Head of caudate nucleus (tissue), 42 donors: Measurements from ENCODE around the gene SRGAP3.

Experiments
- DNase-seq, 42 donors: peaks; one replicate each; pipeline versions ENCODE4 v3.0.0 to v3.0.0-alpha.2; 2020 to 2021; ENCODE audit warnings: mixed read lengths in 7 of 42
- intact Hi-C: fragments of 100-400 bp; cut with DNase I; formaldehyde crosslinking; loops from one replicate; pipeline ENCODE4 v1.15.0; 2022

Gene SRGAP3

DNA sequence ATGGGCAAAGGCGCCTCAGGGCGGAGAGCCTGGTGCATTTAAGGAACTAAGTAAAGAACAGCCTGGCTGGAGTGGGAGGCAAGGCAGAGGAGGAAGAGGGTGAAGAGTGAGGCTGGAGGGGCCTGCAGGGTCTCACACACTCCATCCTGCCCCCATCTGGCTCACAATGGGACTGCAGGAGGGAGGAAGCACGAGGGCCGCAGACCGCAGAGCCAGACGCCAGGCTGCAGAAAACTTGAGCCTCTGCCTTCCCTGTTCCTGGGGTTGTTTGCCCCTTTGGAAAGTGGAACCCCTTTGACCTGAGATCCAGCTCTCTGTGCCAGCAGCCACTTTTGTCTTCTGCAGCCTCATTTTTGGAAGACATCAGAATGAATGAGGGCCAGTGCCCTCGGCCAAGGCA lies 138.0 kb downstream of the SRGAP3 start:
- intact Hi-C loops: no loop called here

DNA sequence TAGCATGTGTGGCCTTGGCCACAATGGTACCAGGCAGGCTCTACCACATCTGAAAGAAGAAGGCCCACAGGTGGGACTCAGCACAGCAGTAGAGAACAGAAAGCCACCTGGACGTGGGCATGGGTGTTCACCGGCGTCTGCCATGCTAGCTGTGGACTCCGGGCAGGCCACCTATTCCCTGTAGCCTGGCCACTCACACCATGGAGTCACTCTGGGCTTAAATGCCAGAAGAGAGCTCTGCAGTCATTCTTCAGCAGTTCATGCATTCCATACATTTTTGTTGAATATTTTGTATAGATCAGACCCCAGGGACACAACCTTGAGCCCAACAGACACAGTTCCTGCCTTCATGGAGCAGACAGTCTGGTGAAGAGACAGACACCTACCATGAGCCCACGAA lies 138.6 kb downstream of the SRGAP3 start:
- no peak for DNase-seq

More for the DNA sequence above, 138.0 kb downstream of the SRGAP3 start:
- DNase-seq: peak in 8 of 42 donors; percentile 11 to 55 (median 34)

DNA sequence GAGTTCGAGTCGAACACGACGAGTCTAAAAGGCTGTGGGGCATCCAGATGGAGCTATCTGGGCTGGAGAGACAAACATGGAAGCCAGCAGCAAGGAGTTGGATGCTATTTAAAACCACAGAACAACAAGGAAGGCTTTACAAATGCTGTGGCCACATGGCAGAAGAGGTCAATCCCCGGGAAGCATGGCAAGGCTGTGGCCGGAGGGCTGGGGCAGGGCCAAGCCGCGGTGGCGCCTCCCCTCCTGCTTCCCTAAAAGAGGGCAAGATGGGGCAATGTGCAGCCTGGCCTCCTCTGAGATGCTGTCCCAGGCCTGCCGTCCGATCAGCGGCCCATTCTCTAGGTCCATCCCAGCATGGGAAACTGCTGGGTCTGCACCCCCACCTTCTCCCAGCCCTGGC lies 139.1 kb downstream of the SRGAP3 start:
- intact Hi-C loops: no loop called here

More for the DNA sequence above, 138.6 kb downstream of the SRGAP3 start:
- intact Hi-C loops: no loop called here

DNA sequence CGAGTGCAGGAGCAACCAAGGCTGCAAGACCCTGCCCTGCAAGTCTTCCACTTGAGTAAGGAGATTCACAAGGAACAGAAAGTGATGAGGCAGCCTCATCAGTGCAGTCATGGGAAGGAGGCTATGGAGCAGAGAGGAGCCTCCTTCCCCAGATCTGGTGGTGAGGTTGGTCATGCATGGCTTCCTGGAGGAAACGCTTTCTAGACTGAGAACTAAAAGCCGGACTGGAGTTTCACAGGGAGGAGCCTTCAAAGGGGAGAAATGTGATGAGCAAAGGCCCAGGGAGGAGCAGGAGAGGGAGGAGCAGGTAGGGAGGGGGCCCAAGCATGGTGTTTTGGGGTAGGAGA lies 139.9 kb downstream of the SRGAP3 start:
- intact Hi-C loops: no loop called here
- no peak for DNase-seq

More for the DNA sequence above, 139.1 kb downstream of the SRGAP3 start:
- DNase-seq: peak in 1 of 42 donors; percentile 23

DNA sequence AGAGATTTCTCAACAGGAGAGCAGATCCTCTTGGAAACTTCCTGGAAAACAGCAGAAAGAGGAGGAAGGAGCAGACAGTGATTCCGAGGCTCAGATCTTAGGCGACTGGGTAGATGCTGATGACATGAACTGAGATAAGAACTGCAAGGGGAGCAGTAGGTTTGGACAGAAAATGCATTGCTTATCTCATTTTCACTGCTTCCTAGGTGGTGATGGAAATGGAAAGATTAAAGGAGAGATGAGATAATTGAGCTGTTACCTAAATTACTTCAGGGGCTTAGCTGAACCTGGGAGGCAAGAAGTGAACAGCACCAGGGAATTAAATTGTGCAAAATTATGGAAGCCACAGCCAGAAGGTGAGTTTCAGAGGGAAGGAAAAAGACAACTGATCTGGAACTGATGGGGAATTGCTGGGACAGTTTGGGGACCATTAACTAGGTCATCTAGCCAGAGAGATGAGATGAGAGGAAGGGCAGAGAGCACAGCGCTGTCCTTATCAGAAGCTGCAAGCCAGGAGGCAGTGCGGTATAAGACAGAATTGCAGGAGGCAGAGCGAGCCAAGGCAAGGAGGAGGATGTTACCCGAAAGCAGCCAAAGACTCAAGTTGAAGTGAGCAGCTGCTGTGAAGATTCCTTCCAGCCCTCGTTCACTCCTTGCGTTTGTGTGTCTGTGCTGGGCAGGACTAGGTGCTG lies 140.4 kb downstream of the SRGAP3 start:
- intact Hi-C loops: no loop called here
- DNase-seq: peak in 1 of 42 donors; percentile 15

DNA sequence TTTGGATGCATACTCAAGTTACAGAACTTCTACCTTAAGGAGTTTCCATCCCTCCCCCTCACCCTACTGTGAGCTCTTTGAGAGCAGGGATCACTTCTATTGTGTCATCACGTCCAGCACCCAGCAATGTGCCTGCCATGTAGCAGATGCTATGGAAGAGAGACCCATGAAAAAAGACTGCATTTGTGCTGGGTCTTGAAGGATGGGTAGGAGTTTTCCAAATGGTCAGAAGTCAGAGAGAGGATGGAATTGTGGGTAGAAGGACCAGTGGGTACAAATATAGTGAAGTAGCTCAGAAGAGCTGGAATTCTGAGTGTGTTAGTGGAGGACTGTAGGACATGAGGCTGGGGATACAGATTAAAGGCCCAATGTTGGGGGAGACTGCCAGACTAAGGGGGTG lies 141.7 kb downstream of the SRGAP3 start:
- intact Hi-C loops: no loop called here
- DNase-seq: no peak

DNA sequence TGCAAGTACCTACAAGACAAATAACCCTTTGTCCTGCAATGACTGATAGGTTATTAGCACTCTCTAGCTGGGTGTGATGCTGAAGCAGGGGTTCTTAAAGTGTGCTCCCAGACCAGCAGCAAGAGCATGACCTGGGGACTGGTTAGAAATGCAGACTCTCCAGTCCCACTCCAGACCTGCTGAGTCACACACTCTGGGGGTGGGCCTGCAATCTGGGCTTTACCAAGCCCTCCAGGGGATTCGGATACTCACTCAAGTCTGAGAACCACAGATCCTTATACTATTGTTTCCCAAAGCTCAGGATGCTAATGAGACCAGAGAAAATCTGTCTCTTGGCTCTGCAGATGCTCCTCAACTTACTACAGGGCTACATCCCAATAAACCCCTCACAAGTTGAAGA lies 144.0 kb downstream of the SRGAP3 start:
- no peak for DNase-seq

DNA sequence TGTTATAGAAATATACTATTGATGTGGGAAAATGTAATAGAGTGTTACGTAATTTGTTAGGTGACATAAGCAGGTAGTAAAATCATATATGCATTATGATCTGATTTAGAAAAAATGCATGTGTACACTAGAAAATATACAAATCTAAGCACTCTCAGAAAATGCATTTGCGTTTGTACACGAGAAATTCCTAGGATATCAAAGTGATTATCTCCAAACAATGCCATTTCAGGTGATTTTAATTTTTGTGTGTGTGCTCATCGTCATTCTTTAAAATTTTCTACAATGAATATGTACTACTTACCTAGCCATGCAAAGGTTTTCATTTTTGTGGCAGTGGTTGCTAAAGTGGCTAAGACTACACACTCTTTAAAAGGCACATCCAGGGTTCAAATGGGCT lies 145.3 kb downstream of the SRGAP3 start:
- intact Hi-C loops: no loop called here
- DNase-seq: no peak

More for the DNA sequence above, 144.0 kb downstream of the SRGAP3 start:
- intact Hi-C loops: no loop called here

DNA sequence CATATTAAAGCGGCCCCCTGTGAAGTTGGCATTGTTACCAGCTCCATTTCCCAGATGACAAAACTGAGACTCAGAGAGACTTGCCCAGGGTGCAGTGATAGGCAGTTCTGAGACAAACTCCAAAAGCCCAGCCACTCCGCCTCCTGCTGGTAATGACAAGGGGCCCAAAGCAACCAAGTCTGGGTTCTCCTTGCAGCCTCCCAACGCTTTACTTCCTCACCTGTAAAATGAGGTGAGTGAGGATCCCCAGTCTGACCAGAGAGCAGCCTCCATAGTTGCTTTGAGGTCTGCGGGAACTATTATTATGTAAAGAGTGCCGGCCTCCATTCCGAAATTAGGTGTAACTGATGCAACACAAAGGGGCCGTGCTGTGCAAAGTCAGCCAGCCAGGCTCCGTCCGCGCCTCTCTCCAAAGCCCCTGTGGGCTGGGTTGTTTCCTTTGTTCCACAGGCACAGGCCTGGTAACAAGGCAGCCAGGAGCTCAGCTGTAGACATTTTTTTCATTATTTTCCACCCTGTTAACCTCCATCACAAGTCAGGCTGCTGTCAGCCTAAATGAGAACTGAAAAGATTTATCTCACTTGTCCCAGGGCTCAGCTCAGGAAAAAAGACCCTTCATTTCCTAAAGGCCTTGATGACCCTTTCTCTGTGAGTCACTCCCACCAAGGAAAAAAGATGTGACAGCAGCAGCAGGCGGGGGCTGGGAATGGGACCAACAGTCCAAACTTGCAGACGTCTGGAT lies 147.0 kb downstream of the SRGAP3 start:
- intact Hi-C loops: no loop called here
- DNase-seq: no peak

DNA sequence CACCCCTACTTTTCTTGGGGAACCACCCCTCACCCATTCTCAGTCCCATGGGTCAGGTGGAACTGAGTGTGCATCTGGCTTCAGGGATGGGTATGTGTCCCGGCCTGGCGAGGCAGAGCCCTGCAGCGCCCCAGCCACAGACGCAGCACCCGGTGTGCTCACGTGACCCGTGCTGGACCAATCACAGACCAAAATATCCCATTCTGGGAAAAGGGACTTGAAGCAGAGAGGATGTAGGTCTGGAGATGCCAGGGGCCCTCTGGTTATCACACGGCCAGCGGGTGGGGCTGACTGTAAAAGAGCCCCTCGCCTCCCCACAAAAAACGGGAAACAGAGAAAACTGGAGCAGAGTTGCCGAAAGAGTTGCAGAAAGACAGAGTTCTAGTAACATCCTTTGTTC lies 148.2 kb downstream of the SRGAP3 start:
- DNase-seq: peak in 33 of 42 donors; percentile 26 to 86 (median 52)
- intact Hi-C loops: no loop called here

DNA sequence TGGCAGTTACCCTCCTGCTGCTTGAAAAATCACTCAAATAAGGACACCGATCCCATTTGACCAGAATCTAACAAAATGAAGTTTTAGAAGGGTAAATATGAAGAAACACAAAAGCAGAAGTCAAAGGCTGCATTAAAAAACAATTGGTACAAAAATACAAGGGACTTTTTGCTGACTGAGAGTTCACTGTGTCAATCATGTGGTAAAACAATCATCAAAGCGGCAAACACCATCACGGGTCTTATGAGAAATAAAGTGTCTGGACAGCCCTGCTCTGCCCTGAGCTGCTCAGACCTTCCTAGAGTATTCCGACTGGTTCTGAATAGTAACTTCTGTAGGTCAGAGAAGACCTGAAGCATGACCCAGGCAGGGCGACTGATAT lies 148.9 kb downstream of the SRGAP3 start:
- intact Hi-C loops: no loop called here
- no peak for DNase-seq

DNA sequence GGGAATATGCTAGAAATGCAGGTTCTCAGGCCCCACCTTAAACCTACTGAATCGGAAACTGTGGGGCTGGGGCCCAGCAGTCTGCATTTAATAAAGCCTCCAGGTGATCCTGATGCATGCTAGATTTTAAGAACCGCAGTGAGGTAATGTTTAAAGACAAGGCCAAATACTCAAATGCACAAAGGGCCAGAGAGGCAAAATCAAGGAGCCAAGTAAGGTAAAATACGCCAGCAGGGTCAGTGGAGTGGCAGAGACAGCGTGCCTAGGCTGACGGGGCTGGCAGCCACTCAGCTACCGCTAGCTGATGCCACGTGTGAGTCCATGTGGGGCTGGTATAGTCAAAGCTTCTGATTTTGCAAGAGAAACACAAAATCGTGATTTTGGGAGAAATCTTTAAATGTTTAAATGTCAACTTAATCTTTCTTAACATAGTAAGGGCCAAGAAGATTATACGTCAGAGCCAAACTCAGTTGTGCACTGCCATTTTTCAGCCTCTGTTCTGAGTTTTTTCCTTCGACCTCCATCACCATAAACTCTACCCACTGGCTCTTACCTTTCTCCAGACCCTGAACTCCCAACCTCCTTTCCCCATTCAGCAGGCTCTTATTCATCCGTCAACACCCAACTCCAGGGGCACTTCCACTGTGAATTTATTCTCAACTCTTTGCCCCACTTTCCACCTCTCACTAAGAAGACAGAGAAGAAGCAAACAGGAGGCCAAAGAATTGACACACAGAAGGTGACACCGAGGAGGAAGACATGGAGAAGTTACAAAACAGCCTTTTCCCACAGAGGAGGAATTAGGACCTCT lies 149.5 kb downstream of the SRGAP3 start:
- intact Hi-C loops: no loop called here
- DNase-seq: peak in 2 of 42 donors; percentile 30 to 41

DNA sequence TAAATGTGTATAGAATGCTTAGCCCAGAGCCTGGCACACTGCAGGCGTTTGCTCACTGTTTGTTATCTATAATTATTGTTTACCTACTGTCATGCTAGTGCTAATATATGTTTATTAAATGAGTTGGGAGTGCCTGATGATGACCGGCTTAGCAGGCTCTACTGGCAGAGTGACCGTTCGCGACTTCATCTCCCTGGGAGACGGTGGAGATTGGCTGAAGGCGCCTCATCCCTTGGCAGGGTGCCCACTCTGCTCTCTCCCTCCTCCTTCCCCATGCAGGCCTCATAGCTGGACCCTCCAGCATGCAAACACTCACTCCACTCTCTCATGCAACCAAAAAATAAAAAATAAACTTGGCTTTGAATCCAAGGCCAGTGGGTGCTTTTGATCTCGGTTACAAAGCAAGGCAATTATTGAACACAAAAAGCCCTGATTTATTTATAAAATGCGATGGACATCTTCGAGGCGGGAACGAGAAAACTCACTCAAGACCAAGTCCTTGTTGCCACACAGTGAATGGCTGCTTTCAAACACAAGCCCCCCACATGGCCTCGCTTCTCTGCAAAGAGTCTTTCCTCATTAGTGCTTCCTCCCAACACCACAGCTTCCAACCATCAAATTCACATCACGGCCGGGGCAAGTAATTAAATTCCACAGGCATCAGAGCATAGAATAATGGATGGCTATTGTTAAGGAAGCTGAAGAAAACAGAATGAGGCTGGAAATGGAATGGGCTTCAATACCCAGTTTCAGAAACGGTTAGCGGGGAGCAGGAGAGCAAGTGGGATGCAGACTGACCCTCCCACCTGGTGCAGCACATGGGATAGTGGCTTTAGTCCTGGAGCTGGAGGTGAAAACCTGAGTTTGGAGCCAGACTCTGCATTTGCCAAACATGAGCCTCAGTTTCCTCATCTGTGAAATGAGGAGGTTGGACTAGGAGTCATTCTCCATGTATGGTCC lies 150.4 kb downstream of the SRGAP3 start:
- intact Hi-C loops: no loop called here
- peak; percentile 39 to 89 (median 72) for DNase-seq

DNA sequence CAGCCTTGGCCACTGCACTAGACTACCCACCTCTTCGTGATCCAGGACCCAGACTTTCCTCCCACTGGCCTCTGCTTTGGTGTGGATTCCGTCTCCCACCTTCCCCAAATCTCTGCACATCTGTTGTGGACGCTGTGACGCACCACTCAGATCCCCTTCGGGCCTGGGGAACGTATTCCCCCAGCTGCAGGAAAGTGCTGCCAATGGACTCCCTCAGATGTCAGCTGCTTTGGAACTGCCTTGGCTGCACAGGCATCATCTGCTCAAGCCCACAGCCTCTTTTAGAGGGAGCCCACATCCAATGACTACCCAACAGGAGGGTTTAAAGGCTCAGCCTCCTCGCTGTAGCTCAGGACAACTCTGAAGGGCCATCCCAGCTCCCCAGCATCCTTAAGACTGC lies 152.0 kb downstream of the SRGAP3 start:
- intact Hi-C loops: no loop called here
- peak in 4 of 42 donors; percentile 12 to 52 (median 36) for DNase-seq

DNA sequence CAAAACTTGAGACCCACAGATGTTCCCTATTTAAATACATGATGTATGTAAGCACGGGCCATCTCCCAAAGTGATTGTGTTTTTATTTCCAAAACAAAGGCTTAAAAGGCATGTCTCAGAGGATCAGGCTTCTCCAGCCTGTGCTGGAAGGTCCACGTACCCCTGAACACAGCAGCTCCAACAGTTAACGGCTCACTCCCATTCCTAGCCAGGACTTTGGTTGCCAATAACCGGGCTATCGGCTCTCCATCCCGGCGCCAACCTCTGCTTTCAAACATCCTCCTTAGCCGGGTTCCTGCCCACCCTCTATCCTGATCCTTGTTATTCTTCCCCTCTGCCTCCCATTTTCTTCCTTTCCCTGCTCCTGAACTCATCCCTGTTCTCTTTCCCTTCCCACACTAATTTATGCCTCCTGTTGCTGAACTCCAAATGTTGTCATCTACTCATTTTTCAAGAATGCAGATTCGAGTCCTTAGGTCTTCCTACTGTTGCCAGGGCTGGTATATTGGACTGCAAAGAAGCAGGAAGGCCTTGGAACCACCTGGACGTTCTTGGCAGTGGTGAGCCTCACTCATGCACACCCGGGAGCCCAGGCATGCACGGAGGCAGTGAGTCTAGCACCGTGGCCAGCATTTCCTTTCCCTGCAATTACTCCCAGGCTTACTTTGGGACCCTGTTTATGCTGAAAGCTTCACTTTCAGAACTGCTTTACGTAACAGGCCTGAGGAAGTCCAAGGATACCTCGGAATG lies 157.8 kb downstream of the SRGAP3 start:
- intact Hi-C loops: no loop called here
- no peak for DNase-seq

DNA sequence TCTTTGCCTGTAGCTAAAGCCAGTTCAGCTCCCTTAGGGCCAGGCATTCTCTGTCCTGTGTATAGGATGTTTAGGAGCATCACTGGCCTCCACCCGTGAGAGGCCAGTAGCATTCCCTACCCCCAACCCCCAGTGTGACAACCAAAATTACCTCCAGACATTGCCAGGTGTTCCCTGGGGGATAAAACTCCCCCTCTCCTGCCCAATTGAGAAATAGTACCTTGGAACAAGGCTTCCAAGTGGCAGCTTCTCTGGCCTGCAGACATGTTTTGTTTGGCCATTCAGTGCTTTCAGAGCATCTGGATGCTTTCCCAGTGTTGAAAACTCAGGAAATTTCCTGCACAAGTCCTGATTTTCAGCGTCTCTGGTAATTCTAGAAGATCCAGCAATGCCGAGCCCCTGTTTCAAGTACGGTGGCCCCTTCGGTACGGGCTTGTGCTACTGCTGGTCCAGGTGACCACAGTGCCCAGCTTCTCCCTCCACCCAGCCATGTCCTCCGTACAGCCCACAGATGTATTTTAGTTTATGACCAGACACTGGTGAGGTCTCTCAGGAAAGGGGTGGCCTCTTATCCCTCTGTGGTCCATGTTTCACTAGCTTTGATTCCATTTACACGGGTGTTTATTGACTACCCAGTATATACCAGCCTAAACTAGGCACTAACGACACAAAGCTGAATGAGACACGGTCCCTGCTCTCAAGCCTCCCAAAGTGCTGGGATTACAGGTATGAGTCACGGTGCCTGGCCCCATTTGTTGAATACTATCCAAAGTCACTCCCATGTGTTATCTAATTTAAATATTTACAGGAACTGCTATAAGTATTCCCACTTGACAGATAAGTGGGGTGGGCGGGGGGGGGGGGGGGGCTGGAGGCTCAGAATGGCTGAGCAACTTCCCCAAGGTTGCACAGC lies 160.7 kb downstream of the SRGAP3 start:
- DNase-seq: peak in 4 of 42 donors; percentile 18 to 48 (median 34)
- intact Hi-C loops: no loop called here

DNA sequence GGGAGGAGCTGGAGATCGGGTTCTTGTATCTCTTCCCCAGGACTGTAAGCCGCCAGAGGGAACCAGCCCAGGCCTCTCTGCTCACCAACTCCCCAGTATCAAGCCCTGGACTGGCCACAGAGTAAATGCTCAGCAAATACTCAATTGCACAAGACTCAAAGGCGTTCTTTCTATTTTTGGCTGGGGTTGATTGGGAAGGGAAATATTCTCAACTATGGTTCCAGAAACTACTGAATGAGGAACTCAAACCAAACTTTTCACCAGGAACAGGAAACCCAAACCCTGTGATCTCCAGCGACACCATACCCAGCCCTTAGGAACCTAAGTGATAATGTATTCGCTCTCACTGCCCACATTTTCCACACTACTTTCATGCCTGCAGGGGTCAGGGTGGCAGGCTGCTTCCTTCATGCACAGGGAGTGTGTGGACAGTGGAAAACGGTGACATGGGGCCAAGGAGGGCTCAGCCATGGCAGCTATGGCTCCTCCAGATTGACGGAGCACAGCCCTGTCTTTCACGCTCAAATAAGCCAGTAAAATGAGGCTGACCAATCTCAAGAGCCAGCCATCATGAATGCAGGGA lies 161.5 kb downstream of the SRGAP3 start:
- intact Hi-C loops: no loop called here
- peak in 24 of 42 donors; percentile 13 to 64 (median 44) for DNase-seq
